SKM-1 (cell line): ENCODE results near the gene COQ10B.
A peak's percentile ranks its signal among the peaks of the same experiment; 100 is the strongest.

Source experiments
- DNase-seq: peaks from one replicate; lab custom pipeline; 2025; ENCODE audit not compliant: unreplicated experiment; lab: John Stamatoyannopoulos, UW

COQ10B gene

DNA sequence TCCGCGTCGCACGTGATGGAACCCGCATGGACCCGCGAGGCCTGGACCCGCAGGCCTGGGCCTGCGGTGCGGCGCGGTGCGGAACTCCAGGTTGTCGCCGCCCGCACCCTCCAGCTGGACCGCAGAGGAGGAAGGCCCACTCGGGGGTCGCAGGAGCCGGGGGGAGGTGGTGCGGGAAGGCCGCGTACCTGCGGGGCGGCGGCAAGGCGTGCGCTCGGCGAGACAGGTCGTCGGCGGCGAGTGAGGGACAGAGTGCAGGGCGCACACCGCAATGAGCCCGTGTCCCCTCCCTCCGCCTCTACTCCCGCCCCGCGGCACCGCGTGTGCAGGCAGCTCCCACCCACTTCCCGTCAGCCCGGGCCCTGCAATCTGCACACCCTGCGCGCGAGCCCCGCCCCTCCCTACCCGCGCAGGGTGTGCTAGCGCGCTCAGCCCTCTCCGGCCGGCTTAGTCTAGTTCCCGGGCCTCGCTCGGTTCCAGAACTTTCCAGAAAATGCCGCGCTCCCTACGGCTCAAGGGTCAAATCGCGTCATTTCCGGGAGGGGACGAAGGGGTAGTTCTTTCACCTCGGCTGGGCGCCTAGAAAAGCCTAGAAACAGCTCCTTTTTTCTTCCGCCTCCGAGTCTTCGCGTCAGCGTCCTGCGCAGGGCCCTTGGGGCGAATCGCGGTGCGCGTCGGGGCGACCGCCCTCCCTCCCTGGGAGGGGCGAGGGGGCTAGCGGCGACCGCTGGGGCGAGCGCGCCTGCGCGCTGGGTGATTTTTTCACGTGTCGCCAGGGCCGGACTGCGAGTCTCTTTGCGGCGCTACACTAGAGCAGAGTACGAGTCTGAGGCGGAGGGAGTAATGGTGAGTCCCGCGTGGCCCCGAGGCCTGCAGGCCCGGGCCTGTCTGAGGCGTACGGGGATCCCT is 46.5 kb downstream of the COQ10B start, which contains the start of the genes HSPD1 and HSPE1:
TSS of gene HSPD1 (minus strand) at position 247 of the 909 bp plus-strand sequence. CDS start 992 bp downstream, outside the sequence.
TSS of gene HSPE1 (plus strand) at position 786 of the 909 bp plus-strand sequence. CDS start at position 844, 58 bp downstream.
- DNase-seq = peak; percentile 98

- no peak for DNase-seq
Measured at GRCh38 chr2:197500503-197501131, 47.3 kb downstream of the COQ10B start.

DNA sequence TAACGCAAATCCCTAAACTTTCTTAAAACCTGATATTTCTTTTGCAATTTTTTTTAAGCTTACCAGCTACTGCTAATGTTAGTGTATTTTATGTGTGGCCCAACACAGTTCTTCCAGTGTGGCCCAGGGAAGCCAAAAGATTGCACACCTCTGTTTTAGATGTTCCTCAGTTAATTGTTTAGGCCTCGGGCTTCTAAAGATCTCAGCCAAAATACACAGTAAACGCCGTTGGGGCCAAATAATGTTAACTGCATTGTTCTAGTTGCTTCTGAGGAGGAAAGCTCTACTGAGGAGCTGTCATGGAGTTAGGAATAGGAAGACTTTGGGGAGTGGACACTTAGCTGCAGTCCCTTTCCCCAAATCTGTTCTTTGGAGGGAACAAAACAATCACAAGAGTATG is 48.8 kb downstream of the COQ10B start:
- no peak for DNase-seq

GRCh38 chr2:197502685-197503084 is 49.3 kb downstream of the COQ10B start:
- DNase-seq = no peak

- DNase-seq = no peak
Measured at GRCh38 chr2:197504000-197504399, 50.6 kb downstream of the COQ10B start.

DNA sequence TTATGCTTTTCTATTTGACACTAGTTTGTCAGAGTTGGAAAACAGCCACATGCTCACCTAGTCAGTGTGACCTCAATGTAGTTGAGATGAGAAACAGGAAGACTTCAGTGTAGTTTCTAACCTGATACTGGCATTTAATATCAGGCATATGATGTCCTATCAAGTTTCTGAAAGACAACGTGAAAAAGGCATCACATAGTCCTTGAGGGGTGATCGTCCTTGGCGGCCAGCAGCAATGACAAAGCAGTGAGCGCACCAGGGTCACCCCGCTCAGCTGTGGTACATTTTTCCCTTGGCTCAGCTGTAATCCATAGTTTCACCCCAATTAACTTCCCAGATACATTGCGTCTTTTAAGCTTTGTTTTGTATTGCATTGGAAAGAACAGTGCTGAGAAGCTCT is 51.2 kb downstream of the COQ10B start:
- no peak for DNase-seq

- DNase-seq = no peak
Measured at GRCh38 chr2:197506658-197507057, 53.3 kb downstream of the COQ10B start.

GRCh38 chr2:197513915-197514314 is 60.6 kb downstream of the COQ10B start:
- DNase-seq = no peak

DNA sequence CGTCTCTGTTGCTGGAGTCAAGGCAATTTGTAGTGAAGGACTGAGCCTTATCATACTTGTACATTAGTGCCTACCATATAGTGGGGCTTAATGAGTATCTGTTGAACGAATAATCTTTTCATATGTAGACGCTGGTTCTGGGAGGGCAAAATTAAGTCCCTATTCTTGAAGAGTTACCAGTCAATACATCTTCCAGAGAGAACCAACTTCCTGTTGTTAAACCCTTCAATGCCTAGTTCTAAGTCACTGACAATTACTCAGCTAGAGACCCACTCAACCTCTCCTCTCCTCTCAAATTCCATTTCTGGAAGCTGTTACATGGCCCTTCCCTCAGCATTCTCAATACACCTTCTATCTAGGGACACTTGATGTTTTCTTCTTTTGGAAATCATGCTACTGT is 61.4 kb downstream of the COQ10B start:
- DNase-seq = no peak

DNA sequence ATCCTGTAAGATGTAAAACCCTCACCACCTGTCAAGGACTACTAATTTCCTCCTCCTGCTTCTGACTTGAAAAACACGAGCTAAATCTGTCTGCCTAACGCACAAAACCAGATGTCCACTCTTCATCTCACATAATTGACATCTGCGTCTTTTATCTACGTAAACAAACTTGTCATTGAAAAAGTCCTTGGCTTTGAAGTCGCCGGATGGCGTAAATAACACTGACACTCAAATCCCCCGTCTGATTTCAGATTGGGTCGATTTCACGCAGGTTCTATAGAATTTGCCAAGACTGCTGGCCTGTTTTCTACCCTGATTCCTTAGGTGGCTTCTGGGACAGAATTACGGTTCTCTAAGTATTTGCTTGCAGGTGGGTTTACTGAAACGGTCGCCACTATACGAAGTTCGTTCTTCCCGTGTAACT is 62.0 kb downstream of the COQ10B start:
- no peak for DNase-seq

DNA sequence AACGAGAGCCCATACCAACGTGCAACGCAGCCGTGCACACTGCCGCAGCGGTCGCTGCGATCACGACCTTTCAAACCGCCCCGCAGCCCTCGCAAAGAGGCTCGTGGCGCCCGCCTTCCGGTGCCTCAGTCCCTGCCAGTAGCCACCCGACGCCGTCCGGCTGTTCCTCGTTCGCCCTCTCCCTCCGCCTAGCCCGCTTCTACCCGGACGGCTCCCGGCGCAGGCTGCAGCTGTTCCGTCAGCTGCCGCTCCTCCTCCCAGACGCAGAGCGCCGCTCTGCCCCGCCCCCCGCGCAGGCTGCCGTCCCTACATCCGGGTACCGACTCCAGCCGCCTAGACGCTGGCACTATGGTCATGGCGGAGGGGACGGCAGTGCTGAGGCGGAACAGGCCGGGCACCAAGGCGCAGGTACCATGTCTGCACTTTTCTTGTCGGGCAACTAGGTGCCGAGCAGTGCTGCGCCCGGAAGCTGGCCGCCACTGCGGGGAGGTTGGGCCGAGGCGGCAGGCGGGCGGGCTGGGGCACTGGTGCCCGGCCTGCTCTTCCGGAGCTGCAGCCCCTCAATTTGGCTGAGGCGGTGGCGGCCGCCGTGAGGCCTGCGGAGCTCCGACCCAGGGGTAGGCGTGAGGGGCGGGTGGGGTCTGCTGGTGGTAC is 62.5 kb downstream of the COQ10B start, which contains the start of gene MOB4:
TSS of gene MOB4 (plus strand) at position 328 of the 654 bp plus-strand sequence. CDS start at position 349, 21 bp downstream.
- DNase-seq = peak; percentile 97

DNA sequence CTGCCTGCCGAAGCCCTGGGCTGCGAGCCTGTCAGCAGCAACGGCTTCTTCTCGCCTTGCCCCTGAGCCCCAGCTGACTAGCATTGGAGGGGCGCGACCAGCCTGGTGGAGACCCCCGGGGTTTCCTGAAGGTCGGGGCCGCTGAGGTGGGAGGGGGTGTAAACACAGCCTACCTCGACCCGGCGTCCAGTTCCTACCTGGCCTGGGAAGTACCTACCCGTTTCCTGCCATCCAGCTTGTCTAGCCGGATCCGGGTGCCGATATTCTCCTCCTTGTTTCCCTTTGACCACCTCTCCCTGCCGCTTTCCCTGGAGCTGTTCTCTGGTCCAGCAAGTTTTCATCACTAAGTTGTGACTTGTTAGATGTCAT is 63.0 kb downstream of the COQ10B start:
- no peak for DNase-seq

DNA sequence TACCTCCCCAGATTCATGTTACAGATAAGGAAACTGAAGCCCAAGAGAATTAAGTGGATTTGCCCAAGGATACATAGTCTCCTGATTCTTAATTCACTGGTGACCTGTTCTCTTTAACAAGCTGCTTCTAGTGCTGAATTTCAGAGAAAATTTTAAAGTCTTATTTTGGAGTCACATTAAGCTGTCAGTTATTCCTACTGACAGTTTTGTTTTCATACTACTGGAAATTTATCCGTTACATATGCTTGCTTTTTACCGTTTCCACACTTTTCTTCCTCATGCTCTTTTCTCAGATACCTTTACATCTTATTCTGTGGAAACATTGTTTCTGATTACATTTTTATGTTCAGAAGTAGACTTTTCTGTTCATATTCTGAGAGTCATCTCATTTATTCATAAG is 63.8 kb downstream of the COQ10B start:
- DNase-seq = no peak
